GM18858 (cell line): ENCODE measurements around the gene FAM184B.

ENCODE experiments used
- ATAC-seq: cut with Tn5 transposase; IDR thresholded peaks from one replicate; pipeline ENCODE4 v1.9.1; 2021; ENCODE audit not compliant: unreplicated experiment

Gene FAM184B

GRCh38 chr4:17781300-17782287 is at the start of gene FAM184B:
Gene FAM184B (minus strand): TSS chr4:17781621. CDS start chr4:17781299, 322 bp downstream.
- ATAC-seq = no peak

DNA sequence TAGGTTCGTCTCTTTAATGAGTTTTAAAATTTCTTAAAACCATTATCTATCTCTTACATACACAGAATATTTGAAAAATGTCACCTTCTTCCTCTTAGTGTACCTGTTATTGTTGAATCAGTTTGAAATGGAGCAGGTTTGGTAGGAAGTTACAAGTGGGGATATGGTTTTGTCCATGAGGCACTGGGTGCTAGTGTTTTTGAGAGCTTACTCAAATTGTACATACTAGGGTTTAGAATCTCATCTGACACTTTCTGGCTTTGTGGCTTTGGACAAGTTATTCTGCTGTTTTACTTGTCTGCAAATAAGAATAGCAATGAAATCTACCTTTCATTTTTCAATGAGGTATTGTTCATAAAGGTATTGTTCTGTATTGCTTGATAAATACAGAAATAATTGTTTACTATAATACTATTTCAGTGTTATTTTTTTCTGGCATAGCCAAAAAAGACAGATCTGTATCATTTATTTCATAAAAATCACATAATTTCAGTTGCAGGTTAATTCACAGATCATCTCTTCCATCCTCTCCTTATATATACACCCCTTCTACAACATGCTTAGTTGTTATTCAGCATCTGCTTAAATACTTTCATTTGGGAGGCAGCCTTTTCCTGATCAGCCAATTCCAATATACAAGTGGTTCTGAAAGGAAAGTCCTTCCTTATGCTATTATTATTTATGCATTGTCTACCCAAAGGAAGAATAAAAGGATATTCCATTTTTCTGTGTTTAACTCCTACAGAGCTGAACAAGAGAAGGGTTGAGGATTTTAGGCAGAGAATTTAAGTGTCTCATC is 42.6 kb upstream of the FAM184B start:
- ATAC-seq = no peak

DNA sequence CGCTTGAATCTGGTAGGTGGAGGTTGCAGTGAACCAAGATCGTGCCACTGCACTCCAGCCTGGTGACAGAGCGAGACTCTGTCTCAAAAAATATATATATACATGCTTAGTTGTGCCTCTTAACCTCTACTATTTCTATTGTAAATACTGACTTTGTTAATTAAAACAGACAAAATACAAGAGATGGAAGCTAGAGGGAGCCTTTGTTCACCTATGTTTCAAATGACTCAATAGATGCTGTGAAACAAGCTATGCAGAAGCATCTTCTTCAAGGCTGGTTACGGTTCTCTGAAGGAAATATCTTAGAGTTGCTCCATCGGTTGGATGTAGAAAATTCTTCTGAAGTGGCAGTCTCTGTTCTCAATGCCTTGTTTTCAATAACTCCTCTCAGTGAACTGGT is 35.6 kb upstream of the FAM184B start:
- ATAC-seq = peak; percentile 83

DNA sequence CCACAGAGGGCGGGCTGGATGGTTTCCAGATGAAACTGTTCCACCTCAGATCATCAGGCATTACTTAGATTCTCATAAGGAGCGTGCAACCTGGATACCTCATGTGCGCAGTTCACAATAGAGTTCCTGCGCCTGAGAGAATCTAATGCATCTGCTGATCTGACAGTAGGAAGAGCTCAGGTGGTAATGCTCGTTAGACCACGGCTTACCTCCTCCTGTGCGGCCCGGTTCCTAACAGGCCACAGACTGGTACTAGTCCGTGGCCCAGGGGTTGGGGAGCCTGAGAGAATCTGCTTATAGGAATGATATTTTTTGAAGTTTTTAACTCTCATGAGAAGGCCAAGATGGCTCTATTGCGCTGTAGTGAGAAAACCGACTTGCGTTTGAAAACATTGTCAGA is 34.7 kb upstream of the FAM184B start:
- no peak for ATAC-seq

- no peak for ATAC-seq
Measured at GRCh38 chr4:17814140-17814539, 32.7 kb upstream of the FAM184B start.

DNA sequence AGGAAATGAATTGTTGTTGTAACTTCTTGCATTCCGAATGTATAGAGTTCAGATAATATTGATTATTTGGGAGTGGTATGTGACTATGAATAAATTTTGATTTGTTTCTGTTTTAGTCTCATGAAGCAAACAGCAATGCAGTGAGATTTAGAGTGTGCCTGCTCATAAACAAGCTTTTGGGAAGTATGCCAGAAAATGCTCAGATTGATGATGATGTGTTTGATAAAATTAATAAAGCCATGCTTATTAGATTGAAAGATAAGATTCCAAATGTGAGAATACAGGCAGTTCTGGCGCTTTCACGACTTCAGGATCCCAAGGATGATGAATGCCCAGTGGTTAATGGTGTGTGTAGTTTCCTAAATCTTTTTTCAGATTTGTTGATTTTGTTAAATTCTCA is 31.4 kb upstream of the FAM184B start:
- no peak for ATAC-seq

DNA sequence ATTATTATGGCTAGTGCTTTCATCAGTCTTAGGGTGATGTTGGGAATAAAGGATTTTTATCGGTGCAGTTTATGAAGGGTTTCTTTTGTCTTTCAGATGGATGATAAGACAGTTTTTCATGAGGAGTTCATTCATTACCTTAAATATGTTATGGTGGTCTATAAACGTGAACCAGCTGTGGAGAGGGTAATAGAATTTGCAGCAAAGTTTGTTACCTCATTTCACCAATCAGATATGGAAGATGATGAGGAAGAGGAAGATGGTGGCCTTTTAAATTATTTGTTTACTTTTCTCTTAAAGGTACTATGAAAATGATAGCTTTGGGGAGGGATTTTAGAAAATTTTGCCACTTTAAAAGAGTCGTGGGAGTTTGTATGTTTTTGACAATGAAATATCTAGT is 30.7 kb upstream of the FAM184B start:
- no peak for ATAC-seq

GRCh38 chr4:17811078-17811603 is 29.7 kb upstream of the FAM184B start:
- peak; percentile 14 for ATAC-seq

DNA sequence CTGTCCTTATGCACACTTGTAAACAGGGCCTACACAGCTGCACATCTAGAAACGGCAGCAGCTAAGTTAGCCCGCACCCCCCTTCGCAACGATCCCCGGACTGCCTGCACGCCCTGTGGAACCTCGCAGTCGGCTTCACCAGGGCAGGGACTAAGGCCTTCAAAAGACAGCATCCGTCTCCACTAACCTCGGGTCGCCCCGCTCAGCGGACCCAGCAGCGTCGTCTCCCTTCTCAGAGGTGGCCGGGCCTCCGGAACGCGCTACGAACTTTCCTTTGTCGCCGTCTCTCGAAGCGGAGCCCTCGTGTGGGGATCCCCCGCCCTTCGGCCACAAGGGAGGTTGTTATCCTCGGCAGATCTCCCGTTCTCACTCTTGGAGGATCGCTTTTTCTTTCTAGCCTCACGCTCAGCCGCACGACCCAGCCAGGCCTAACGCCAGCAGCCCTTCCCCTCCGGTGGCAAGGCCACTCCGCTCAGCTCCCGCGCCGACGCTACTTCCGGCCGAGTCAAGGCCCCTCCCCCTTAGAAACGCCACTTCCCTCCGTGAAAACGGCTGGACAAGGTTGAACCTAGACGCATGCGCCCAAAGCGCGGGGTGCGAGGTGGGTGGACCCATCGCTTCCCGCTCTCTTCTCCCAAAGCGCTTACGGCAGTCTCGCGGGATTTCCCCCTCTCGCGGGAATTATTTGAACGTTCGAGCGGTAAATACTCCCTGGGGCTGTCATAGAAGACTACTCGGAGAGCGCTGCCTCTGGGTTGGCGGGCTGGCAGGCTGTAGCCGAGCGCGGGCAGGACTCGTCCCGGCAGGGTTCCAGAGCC is 29.0 kb upstream of the FAM184B start, which contains the start of the genes DCAF16 and NCAPG:
Gene DCAF16, minus strand, starts transcription at position 498 of the 818 bp plus-strand sequence. CDS start 6,616 bp downstream, outside the sequence.
Gene NCAPG, plus strand, starts transcription at position 720 of the 818 bp plus-strand sequence. CDS start 99 bp downstream, outside the sequence.
- ATAC-seq = peak; percentile 79

- ATAC-seq = no peak
Measured at GRCh38 chr4:17809667-17810066, 28.2 kb upstream of the FAM184B start.

DNA sequence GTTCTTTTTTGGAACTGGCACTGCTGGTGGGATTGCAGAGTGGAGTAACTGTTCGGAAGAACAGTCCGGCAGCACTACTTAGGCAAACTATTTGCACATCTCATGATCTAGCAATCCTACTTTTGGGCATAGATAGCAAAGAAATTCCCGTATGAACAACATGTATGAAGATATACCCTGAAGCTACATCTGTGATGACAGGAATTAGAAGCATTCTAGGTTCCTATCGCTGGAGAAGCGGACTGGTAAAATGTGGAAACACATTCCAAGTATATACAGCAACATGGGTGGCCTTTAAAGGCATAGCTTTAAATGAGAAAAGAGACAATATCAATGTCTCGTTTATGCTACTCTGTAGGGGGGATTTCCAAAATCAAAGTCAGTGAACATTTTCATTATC is 26.0 kb upstream of the FAM184B start:
- ATAC-seq = no peak

DNA sequence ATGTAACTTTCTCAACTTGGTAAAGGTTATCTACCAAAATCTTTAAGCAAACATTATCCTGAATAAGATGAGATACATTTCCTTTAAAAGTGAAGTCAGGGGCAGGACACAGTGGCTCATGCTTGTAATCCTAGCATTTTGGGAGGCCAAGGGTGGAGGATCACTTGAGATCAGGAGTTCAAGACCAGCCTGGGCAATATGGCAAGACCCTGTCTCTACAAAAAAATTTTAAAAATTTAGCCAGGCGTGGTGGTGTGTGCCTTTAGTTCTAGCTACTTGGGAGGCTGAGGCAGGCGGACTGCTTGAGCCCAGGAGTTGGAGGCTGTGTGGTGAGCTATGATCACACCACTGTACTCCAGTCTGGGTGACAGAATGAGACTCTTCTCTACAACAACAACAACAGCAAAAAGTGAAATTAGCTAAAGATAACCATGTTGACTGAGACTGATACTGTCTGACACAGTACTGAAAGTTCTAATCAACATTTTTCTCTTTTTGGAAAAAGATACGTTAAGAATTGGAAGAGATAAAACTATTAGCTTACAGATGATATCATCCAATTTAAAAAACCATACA is 24.2 kb upstream of the FAM184B start:
- ATAC-seq = no peak

DNA sequence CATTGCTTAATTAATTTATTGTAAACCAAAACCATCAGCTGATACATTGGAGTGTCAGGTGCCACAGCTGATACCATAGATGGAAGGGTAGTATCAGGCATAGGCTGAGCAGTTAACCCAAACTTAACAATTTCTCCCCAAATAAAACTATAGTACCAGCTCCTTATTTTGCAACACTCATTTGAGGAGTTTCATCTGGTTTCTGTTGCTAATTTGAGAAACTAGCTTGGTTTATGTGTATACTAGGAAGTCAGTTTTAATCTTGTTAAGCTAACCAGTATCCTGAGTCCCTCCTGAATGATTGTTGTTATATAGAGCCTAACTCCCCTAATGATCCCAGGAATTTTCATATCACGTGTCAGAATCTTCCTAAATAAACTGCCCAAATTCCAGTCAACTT is 16.4 kb upstream of the FAM184B start:
- ATAC-seq = peak; percentile 45

DNA sequence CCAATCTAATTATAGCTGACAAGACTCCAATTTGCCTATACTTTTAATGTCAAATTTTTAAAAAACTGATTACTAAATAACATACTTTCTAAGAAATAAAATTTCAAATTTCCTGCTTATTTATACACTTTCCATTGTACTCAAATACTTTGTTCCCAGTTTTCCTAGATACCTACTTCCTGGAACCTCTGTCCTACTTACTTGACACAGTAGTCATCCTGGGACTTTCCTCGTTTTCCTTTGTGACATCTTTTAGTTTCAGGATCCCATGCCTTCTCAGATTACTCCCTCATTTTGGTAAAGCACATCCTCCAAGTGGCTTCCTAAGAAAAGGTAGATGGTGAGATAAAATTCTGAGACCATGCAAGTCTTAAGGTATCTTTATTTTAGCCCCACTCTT is 13.3 kb upstream of the FAM184B start:
- no peak for ATAC-seq

GRCh38 chr4:17788956-17789355 is 7.5 kb upstream of the FAM184B start:
- ATAC-seq = no peak

DNA sequence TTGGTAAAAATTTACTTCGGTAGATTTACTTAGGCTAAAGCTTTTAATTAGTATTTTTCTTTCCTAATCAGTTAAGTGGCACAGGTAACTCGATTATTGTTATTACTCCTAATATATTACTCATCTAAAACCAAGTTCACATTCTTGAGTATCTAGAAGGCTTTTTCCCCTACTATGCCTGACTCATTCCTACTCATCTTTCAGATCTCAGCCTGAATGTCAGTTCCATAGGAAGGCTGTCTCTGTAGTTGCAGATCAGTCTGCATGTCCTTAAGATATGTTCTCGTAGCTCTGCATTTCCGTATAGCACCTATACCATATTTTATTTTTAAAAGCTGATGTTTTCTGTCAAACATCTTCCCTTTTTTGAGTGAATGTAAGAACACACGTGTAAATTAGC is 5.9 kb upstream of the FAM184B start:
- no peak for ATAC-seq

DNA sequence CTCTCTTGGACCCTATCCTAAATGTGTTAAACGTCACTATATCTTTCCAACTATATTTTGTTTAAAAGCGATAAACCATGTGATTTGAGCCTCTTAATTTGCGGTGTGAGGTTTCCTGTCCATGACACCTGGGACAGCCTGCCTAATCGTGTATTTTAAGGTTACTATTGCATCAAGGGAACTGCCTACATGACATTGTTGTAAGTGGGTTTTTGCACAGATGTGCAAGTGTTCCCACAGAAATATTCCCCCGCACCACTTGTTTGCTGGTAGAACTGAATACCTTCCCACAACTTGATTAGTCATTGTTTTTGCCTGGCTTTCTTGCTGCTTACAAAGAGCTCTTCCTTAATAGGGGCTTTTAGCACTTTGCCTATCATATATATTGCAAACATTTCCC is 5.1 kb upstream of the FAM184B start:
- ATAC-seq = no peak

- no peak for ATAC-seq
Measured at GRCh38 chr4:17785858-17786257, 4.4 kb upstream of the FAM184B start.

DNA sequence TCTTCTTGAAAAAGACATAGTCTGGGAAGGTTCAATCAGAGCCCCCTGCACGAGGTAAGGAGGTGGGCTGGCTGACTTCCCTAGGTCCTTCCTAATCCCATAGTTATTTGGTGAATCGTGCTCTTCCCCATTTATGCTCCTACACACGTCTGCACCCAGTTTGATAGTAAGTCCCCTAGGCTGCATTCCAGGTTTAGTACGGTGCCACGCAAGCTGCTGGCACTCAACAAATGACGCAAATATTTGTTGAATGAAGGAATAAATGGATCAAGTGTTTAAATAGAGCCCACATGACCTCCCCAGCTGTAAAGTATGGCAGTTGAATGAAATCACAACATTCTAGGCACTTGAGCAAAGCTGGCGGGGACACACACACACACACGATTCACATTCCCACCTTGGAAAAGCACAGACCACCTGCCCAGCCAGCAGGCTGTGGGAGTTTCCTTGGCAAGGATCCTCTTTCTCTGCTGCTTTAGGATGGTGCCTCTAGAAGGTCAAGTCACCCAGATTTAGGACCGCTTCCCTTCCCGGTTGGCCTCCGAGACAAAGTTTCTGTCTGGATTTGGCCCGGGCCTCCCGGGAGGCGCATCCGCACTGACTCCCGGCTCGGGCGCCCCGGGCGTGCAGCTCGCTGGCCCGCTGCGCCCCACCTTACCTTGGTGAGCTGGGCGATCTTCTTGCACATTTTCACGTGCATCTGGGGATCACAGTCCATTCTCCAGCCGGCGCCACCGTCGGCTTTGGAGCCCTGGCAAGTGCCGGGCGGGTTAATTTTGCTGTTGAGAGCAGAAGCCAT is 721 bp downstream of the FAM184B start:
- no peak for ATAC-seq
